Natural killer cell treated with Interleukin-12 subunit alpha and Interleukin-12 subunit beta and Interleukin-15 and Interleukin-18, amount 100 ng/mL, for 72 hours (primary cell): ENCODE results near the gene SDK1. TPM values are rescaled to one million over a fixed set of nuclear protein-coding genes. Genes with fewer than 3 reads are reported as not detected.
"Not testable (repeated sequence)": the region's sequence is repeated elsewhere in the genome, so short reads cannot be mapped to it uniquely, and the experiment has no call there.

Experiments used
- ATAC-seq, 2 donors: fragments of 150-1000 bp; cut with Tn5 transposase in 1 of 2; sonication (Bioruptor Pico), chemical (Tn5 transposase) in 1 of 2; 2 replicates each; pipeline ENCODE4 v1.10.0; 2021
- DNase-seq: peaks from one replicate; pipeline ENCODE4 v3.0.0; 2022; ENCODE audit warnings: low spot score
- H3K27ac Mint-ChIP-seq, 2 donors: 1 replicate in 1 of 2; 2 replicates in 1 of 2; pipeline ENCODE4 v1.8.0; 2022; ENCODE audit warnings: mixed read lengths in 2 of 2, mild to moderate bottlenecking in 1 of 2, moderate library complexity in 1 of 2
- H3K27me3 Mint-ChIP-seq, 2 donors: 1 replicate in 1 of 2; 2 replicates in 1 of 2; pipeline ENCODE4 v1.8.0; 2022; ENCODE audit warnings: mixed read lengths in 2 of 2
- H3K36me3 Mint-ChIP-seq: one replicate; pipeline ENCODE4 v1.8.0; 2022; ENCODE audit warnings: mixed read lengths
- H3K4me1 Mint-ChIP-seq, 2 donors: 1 replicate in 1 of 2; 2 replicates in 1 of 2; pipeline ENCODE4 v1.8.0; 2022; ENCODE audit warnings: low read depth in 2 of 2, mixed read lengths in 2 of 2, mild to moderate bottlenecking in 1 of 2
- H3K4me3 Mint-ChIP-seq: one replicate; pipeline ENCODE4 v1.8.0; 2022; ENCODE audit warnings: mixed read lengths
- H3K9me3 Mint-ChIP-seq: 2 replicates; pipeline ENCODE4 v1.8.0; 2022; ENCODE audit warnings: mixed read lengths
- total RNA-seq, 2 donors: library from RNA; stranded (reverse); gene quantifications; one replicate each; pipeline ENCODE4 v1.2.3, GENCODE V29; 2022

SDK1 gene
- total RNA-seq, 2 donors from 2014 or later = 0.20 to 0.40 TPM

DNA sequence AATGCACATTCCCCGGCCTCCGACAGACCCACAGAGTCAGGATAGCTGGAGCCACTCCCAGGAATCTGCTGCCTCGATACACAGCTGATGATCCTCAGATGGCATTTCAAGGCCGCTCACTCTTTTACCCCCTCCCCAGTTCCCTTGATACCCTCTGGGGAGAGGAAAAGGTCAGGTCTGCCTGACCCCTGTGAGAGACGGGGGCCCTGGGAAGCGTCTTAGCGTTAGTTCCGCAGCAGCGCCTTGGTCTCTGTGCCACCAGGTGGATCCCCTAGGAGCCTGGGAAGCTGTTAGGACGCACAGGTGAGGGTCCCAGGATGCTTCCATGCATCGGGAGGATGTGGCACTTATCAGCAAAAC, 960.5 kb downstream of the SDK1 start:
- Mint-ChIP-seq H3K4me3 (no peak overlapping the region), H3K27me3 (peaks cover 5% of the 10 kb centered on the region in 2 donors), H3K36me3 (no peaks in the 10 kb centered on the region), H3K9me3 (no peaks in the 10 kb centered on the region), H3K27ac (no peak overlapping the region), H3K4me1 (no peaks in the 10 kb centered on the region)
- ATAC-seq (no peak), DNase-seq (no peak)

- H3K27ac Mint-ChIP-seq, H3K9me3 Mint-ChIP-seq, DNase-seq, H3K4me3 Mint-ChIP-seq, ATAC-seq, H3K27me3 Mint-ChIP-seq, H3K4me1 Mint-ChIP-seq, H3K36me3 Mint-ChIP-seq: not testable (repeated sequence)
These were observed 963.2 kb downstream of the SDK1 start for GRCh38 chr7:4264206-4264605.

- ATAC-seq (peak in 1 of 2 donors; percentile 62), DNase-seq (no peak)
- Mint-ChIP-seq H3K4me1 (no peaks in the 10 kb centered on the region), H3K4me3 (no peak overlapping the region), H3K27ac (no peak overlapping the region), H3K36me3 (no peaks in the 10 kb centered on the region), H3K9me3 (no peaks in the 10 kb centered on the region), H3K27me3 (peaks cover 0 to 8% of the 10 kb centered on the region in 2 donors)
These were observed 964.0 kb downstream of the SDK1 start for GRCh38 chr7:4265066-4265465.

DNA sequence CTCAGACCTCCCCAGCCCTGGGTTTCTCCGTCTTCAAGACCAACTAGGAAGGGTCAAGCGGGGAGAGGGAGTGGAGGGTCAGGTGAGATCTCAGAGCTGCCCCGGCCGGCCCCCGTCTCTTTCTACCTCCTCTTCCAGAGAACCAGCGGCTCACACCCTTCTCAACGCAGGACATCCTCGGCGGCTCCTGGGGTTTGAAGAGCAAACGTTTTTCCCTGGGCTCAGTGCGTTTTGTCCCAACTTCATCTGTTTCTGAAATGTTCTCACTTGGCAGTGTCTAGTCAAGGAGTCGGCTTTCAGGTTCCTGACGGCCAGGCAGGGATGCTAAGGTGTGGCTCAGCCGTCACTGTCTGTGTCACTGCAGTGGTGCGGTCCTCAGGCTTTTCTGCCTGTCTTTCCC, 964.6 kb downstream of the SDK1 start:
- Mint-ChIP-seq H3K27me3 (peaks cover 0 to 7% of the 10 kb centered on the region in 2 donors), H3K36me3 (no peaks in the 10 kb centered on the region), H3K27ac (no peak overlapping the region), H3K4me1 (no peaks in the 10 kb centered on the region), H3K9me3 (no peaks in the 10 kb centered on the region), H3K4me3 (no peak overlapping the region)
- no peak for ATAC-seq
- DNase-seq = no peak

DNA sequence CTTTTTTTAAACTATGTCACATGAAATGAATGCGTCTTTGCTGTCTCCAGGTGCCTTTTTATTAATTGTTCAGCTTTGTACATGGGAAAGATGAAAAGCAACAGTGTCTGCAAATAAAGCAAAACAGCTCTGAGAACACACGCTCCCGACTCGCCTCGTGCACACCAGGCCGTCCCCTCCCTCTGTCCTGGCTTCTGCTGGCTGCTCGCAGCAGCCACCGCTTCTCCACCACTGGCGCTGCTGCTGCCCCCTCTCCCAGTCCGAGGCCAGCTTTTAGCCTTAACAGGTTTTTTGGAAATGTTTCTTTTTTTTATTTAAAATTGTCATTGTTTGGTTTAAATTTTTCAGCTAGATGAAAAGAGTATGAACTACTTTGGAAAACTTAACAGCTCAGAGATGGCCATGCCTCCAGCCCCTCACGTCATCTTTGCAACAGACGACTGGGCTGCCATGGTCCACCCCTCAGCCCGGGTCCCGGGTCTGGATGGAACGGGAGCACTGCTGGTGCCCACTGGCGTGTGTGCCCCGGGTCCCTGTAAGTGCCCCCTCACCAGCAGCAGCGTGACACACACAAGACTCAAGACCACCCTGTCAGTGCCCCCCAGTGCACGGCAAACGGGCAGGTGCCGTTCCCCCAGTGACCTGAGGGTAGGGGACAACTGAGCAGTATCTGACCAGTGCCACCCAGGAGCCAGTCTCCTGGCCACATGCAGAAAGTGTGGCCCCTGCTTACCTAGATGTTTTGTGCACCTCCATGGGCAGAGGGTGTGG, 965.4 kb downstream of the SDK1 start:
- Mint-ChIP-seq H3K27ac (no peak overlapping the region), H3K36me3 (no peaks in the 10 kb centered on the region), H3K4me1 (no peaks in the 10 kb centered on the region), H3K27me3 (peaks cover 0 to 5% of the 10 kb centered on the region in 2 donors), H3K4me3 (no peak overlapping the region), H3K9me3 (no peaks in the 10 kb centered on the region)
- no peak for DNase-seq
- no peak for ATAC-seq

DNA sequence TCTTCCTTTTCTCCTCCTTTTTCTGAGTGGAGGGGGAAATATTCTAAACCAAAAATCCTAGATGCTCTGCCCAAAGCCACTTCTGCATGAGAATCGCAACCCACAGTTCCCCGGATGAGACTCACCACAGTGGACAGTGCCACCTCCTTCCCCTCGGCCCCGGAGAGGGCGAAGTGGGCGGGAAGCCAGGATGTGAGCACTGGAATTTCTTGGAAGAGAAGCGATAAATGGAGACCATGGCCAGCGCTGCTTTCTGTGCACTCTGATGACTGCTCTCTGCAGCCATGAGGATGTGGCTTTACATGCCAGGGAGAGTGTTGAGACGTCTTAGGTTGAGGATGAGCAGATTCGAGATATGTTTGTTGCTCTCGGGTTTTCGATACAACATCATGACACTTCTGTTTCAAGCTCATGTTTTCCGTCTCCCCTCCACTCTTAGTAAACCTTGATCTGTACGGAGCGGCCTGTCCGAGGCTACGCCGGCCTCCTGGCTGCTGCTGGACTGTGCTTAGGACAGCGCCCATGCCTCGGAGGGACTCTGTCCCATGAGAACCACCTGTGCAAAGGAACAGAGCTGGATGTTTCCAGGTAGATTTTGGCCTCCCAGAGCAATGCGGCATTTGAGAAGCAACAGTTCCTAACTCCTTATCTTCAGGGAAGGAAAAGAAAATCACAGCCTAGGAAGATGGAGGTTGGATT, 966.4 kb downstream of the SDK1 start:
- H3K4me3 Mint-ChIP-seq = no peak overlapping the region
- no peaks in the 10 kb centered on the region for H3K4me1 Mint-ChIP-seq
- no peaks in the 10 kb centered on the region for H3K36me3 Mint-ChIP-seq
- no peak overlapping the region for H3K27ac Mint-ChIP-seq
- no peaks in the 10 kb centered on the region for H3K9me3 Mint-ChIP-seq
- no peak for ATAC-seq
- peaks cover 0 to 5% of the 10 kb centered on the region in 2 donors for H3K27me3 Mint-ChIP-seq
- no peak for DNase-seq

- no peak for ATAC-seq
- H3K4me3 Mint-ChIP-seq = no peak overlapping the region
- no peaks in the 10 kb centered on the region for H3K4me1 Mint-ChIP-seq
These were observed 967.3 kb downstream of the SDK1 start for GRCh38 chr7:4268040-4268965.

GRCh38 chr7:4269086-4269485, 968.0 kb downstream of the SDK1 start:
- no peaks in the 10 kb centered on the region for H3K9me3 Mint-ChIP-seq
- DNase-seq = no peak
- no peak overlapping the region for H3K4me3 Mint-ChIP-seq
- no peak overlapping the region for H3K27ac Mint-ChIP-seq
- no peaks in the 10 kb centered on the region for H3K4me1 Mint-ChIP-seq
- no peak for ATAC-seq
- H3K36me3 Mint-ChIP-seq = no peaks in the 10 kb centered on the region
- peaks cover 0 to 5% of the 10 kb centered on the region in 2 donors for H3K27me3 Mint-ChIP-seq

More at GRCh38 chr7:4268040-4268965, 967.3 kb downstream of the SDK1 start:
- Mint-ChIP-seq H3K27me3 (peaks cover 0 to 5% of the 10 kb centered on the region in 2 donors), H3K9me3 (no peaks in the 10 kb centered on the region), H3K36me3 (no peaks in the 10 kb centered on the region), H3K27ac (no peak overlapping the region)
- DNase-seq = no peak

GRCh38 chr7:4269746-4270145, 968.7 kb downstream of the SDK1 start:
- no peak for ATAC-seq
- Mint-ChIP-seq H3K9me3 (peaks cover 3% of the 10 kb centered on the region), H3K4me1 (no peaks in the 10 kb centered on the region)

DNA sequence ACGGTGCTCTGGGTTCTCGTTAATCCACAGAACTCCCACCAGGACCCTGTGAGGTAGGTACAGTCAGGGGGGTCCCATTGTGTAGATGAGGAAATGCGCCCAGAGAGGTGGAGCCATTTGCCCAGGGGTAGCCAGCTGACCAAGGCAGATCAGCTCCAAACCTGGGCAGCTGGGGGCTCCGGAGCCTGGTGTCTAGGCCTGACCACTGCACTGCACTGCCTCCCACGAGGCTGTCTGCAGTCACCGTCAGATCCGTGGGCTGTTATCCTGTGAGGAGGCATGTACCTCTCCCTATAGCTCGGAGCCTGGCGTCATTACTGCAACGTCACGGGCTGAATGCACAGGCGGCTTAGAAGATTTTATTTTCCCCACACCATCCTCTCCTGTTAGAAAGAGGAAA, 969.2 kb downstream of the SDK1 start:
- Mint-ChIP-seq H3K27me3 (peaks cover 0 to 5% of the 10 kb centered on the region in 2 donors), H3K4me3 (no peak overlapping the region), H3K36me3 (no peaks in the 10 kb centered on the region), H3K9me3 (peaks cover 3% of the 10 kb centered on the region), H3K27ac (no peak overlapping the region), H3K4me1 (no peaks in the 10 kb centered on the region)
- DNase-seq (no peak), ATAC-seq (no peak)

More at GRCh38 chr7:4269746-4270145, 968.7 kb downstream of the SDK1 start:
- H3K27ac Mint-ChIP-seq = no peak overlapping the region
- no peak for DNase-seq
- H3K4me3 Mint-ChIP-seq = no peak overlapping the region
- H3K27me3 Mint-ChIP-seq = peaks cover 0 to 5% of the 10 kb centered on the region in 2 donors
- H3K36me3 Mint-ChIP-seq = no peaks in the 10 kb centered on the region

- H3K36me3 Mint-ChIP-seq = no peaks in the 10 kb centered on the region
- no peak for DNase-seq
- no peak for ATAC-seq
- H3K4me1 Mint-ChIP-seq = no peaks in the 10 kb centered on the region
- peaks cover 3% of the 10 kb centered on the region for H3K9me3 Mint-ChIP-seq
- no peak overlapping the region for H3K27ac Mint-ChIP-seq
- H3K27me3 Mint-ChIP-seq = peaks cover 0 to 3% of the 10 kb centered on the region in 2 donors
- H3K4me3 Mint-ChIP-seq = no peak overlapping the region
These were observed 970.1 kb downstream of the SDK1 start for GRCh38 chr7:4270941-4271715.

- Mint-ChIP-seq H3K4me1 (no peaks in the 10 kb centered on the region), H3K9me3 (peaks cover 3% of the 10 kb centered on the region), H3K36me3 (no peaks in the 10 kb centered on the region), H3K27ac (no peak overlapping the region), H3K27me3 (peaks cover 0 to 3% of the 10 kb centered on the region in 2 donors), H3K4me3 (no peak overlapping the region)
- DNase-seq (no peak), ATAC-seq (no peak)
These were observed 970.6 kb downstream of the SDK1 start for GRCh38 chr7:4271716-4272015.

DNA sequence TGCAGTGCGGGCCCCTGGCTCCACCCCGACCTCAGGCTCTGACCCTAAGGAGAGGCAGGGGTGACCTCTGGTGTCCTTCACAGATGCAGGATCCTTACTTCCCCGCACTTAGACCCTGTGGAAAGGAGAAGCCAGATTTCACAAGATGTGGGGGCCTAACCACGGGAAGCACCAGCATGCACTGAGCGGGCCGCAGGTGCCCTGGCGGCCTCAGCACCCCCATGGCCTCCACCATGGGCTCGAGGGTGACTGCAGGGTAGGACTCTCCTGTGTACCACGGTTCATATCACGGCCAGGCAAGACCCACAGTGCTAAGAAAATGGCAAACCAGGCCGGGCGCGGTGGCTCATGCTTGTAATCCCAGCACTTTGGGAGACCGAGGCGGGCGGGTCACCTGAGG, 971.1 kb downstream of the SDK1 start:
- Mint-ChIP-seq H3K9me3 (peaks cover 3% of the 10 kb centered on the region), H3K4me1 (no peaks in the 10 kb centered on the region), H3K27ac (no peak overlapping the region), H3K27me3 (peaks cover 0 to 2% of the 10 kb centered on the region in 2 donors), H3K4me3 (no peak overlapping the region), H3K36me3 (no peaks in the 10 kb centered on the region)
- DNase-seq (no peak), ATAC-seq (peak in 1 of 2 donors; percentile 50)
